Retinal pigment epithelial cell (primary cell): ENCODE data around the gene CAPZA1.

Experiments used
- DNase-seq: peaks from one replicate; pipeline ENCODE4 v3.0.0-alpha.2; 2010; ENCODE audit warnings: low read depth
- H3K4me3 ChIP-seq: 2 replicates; pipeline ENCODE4 v1.5.1; 2011; ENCODE audit warnings: mild to moderate bottlenecking, low read length, control low read depth, moderate library complexity
- TF ChIP-seq, protein P1 (sequence below): conservative IDR thresholded peaks from 2 replicates; pipeline ENCODE4 v1.5.1; 2011; ENCODE audit warnings: low read depth, low read length, control low read depth, inconsistent platforms

CAPZA1 gene

GRCh38 chr1:112619518-112620376, at the start of gene CAPZA1:
Gene CAPZA1, plus strand, starts transcription at chr1:112619832. Its CDS starts 13 bp downstream, at chr1:112619845.
- peak within 1 kb of the TSS; percentile 99 for H3K4me3 ChIP-seq
- TF ChIP-seq, protein P1, sequence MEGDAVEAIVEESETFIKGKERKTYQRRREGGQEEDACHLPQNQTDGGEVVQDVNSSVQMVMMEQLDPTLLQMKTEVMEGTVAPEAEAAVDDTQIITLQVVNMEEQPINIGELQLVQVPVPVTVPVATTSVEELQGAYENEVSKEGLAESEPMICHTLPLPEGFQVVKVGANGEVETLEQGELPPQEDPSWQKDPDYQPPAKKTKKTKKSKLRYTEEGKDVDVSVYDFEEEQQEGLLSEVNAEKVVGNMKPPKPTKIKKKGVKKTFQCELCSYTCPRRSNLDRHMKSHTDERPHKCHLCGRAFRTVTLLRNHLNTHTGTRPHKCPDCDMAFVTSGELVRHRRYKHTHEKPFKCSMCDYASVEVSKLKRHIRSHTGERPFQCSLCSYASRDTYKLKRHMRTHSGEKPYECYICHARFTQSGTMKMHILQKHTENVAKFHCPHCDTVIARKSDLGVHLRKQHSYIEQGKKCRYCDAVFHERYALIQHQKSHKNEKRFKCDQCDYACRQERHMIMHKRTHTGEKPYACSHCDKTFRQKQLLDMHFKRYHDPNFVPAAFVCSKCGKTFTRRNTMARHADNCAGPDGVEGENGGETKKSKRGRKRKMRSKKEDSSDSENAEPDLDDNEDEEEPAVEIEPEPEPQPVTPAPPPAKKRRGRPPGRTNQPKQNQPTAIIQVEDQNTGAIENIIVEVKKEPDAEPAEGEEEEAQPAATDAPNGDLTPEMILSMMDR: no peak
- peak; percentile 59 for DNase-seq

DNA sequence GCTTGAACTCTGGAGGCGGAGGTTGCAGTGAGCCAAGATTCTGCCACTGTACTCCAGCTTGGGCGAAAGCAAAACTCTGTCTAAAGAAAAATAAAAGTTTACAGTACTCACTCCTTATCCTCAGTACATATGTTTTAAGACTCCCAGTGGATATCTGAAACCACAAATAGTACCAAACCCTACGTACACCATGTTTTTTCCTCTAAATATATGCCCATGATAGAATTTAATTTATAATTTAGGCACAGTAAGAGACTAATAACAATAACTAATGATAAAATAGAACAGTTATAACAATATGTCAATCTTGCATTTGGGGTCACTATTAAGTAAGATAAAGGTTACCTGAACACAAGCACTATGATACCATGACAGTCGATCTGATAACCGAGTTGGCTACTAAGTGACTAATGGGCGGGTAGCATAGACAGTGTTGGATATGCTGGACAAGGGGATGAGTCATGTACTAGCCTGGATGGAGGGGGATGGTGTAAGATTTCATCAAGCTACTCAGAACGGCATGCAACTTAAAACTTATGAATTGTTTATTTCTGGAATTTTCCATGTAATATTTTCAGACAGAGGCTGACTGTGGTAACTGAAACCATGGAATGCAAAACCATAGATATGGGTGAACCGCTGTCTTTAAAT, 44.4 kb upstream of the CAPZA1 start:
- peak; percentile 59 for DNase-seq
- no peak overlapping the region for H3K4me3 ChIP-seq
- TF ChIP-seq, protein P1: no peak

DNA sequence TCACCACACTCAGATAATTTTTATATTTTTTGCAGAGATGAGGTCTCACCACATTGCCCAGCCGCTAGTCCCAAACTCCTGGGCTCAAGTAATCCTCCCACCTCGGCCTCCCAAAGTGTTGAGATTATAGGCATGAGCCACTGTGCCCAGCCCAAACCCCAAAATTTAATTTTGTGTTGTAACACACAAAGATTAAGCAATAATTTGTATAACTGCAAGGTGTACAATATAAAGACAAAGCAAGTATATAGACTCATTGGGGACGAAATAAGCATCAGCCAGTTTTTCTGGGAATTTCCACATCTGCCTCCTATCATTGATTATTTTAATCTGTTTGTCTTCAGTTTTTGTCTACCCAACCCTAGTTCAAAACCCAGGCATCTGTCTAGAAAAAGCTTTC, 43.4 kb upstream of the CAPZA1 start:
- TF ChIP-seq, protein P1: no peak
- H3K4me3 ChIP-seq: no peak overlapping the region
- no peak for DNase-seq

DNA sequence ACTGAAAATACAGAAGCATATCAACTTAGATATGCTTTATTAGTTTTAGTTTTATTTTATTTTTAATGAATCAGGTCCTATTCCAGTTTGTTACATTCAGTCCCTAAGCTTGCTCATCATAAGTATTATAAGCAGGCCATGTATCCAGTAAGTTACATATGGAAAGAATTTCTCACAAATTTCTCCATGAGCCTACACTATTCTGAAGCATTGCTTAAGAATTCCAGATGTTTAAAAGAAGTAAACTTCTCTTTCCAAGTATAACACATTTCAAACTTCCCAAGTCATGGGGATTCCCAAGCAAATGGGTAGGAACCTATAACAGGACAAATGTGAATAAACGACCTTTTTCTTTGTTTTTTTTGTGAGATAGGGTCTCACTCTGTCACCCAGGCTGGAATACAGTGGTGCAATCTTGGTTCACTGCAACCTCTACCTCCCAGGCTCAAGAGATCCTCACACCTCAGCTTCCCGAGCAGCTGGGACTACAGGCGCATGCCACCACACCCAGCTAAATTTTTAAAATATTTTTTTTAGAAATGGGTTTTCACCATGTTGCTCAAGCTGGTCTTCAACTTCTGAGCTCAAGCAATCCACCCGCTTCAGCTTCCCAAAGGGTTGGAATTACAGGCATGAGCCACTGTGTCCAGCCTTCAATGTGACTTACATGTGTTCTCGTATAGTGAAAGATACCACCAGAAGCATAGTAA, 39.7 kb upstream of the CAPZA1 start:
- TF ChIP-seq, protein P1: no peak
- DNase-seq: no peak
- no peak overlapping the region for H3K4me3 ChIP-seq

GRCh38 chr1:112581586-112582192, 37.9 kb upstream of the CAPZA1 start:
- DNase-seq: no peak
- TF ChIP-seq, protein P1: no peak
- H3K4me3 ChIP-seq: no peak overlapping the region

GRCh38 chr1:112583366-112583765, 36.3 kb upstream of the CAPZA1 start:
- DNase-seq: no peak
- TF ChIP-seq, protein P1: no peak
- no peak overlapping the region for H3K4me3 ChIP-seq
